ENCODE results near the gene RAB37.

GRCh38 chr17:74729866-74730265 is 7.2 kb upstream of the RAB37 start:
- TF ChIP-seq CTCF (IDR thresholded peaks at IDR 0.05) (no peak), POLR2A (IDR thresholded peaks at IDR 0.05) (no peak)
